GM18868 (cell line): ENCODE measurements around the gene CD2AP.
A peak's percentile ranks its signal among the peaks of the same experiment; 100 is the strongest.
"Not testable (repeated sequence)": the region's sequence is repeated elsewhere in the genome, so short reads cannot be mapped to it uniquely, and the experiment has no call there.

Source experiments
- ATAC-seq: cut with Tn5 transposase; IDR thresholded peaks from one replicate; pipeline ENCODE4 v1.9.1; 2021; ENCODE audit warnings: mild to moderate bottlenecking, moderate library complexity; ENCODE audit not compliant: unreplicated experiment

Gene CD2AP

GRCh38 chr6:47631269-47631772 is 153.7 kb downstream of the CD2AP start:
- peak; percentile 57 for ATAC-seq

- no peak for ATAC-seq
Measured at GRCh38 chr6:47631797-47632196, 154.2 kb downstream of the CD2AP start.

- no peak for ATAC-seq
Measured at GRCh38 chr6:47633141-47633540, 155.6 kb downstream of the CD2AP start.

GRCh38 chr6:47634210-47635047 is 156.8 kb downstream of the CD2AP start:
- ATAC-seq, result no peak

GRCh38 chr6:47646689-47647088 is 169.1 kb downstream of the CD2AP start:
- no peak for ATAC-seq

GRCh38 chr6:47647188-47647587 is 169.6 kb downstream of the CD2AP start:
- no peak for ATAC-seq

GRCh38 chr6:47647626-47648025 is 170.0 kb downstream of the CD2AP start:
- not testable (repeated sequence) for ATAC-seq

- no peak for ATAC-seq
Measured at GRCh38 chr6:47648031-47648430, 170.4 kb downstream of the CD2AP start.

GRCh38 chr6:47650553-47651432 is 173.2 kb downstream of the CD2AP start:
- ATAC-seq, result peak; percentile 58

- no peak for ATAC-seq
Measured at GRCh38 chr6:47651505-47651944, 173.9 kb downstream of the CD2AP start.

- ATAC-seq, result no peak
Measured at GRCh38 chr6:47653706-47654105, 176.1 kb downstream of the CD2AP start.

GRCh38 chr6:47654255-47654654 is 176.7 kb downstream of the CD2AP start:
- ATAC-seq, result no peak

GRCh38 chr6:47655719-47656595 is 178.4 kb downstream of the CD2AP start:
- ATAC-seq, result peak; percentile 64

- ATAC-seq, result no peak
Measured at GRCh38 chr6:47661960-47662359, 184.4 kb downstream of the CD2AP start.

- ATAC-seq, result no peak
Measured at GRCh38 chr6:47663462-47664216, 186.1 kb downstream of the CD2AP start.

- ATAC-seq, result no peak
Measured at GRCh38 chr6:47665112-47665511, 187.5 kb downstream of the CD2AP start.

- ATAC-seq, result no peak
Measured at GRCh38 chr6:47669684-47670513, 192.3 kb downstream of the CD2AP start.

GRCh38 chr6:47670851-47671250 is 193.3 kb downstream of the CD2AP start:
- ATAC-seq, result no peak

GRCh38 chr6:47671777-47672176 is 194.2 kb downstream of the CD2AP start:
- ATAC-seq, result no peak
